Activated CD4-positive, alpha-beta T cell treated with anti-CD3 and anti-CD28 coated beads, Interleukin-2, Interleukin-6, amounts not matched to agents 100 ng/mL and 50 ng/mL, durations not matched to agents 16 hours and 8 hours (primary cell): ENCODE data around the gene CWC15.
A peak's percentile ranks its signal among the peaks of the same experiment; 100 is the strongest.
"Not testable (repeated sequence)": the region's sequence is repeated elsewhere in the genome, so short reads cannot be mapped to it uniquely, and the experiment has no call there.

ENCODE experiments used
- DNase-seq: peaks from one replicate; pipeline ENCODE4 v3.0.0-alpha.2; 2020

The CWC15 gene

GRCh38 chr11:94973099-94973968 lies at the start of gene CWC15, which contains the start of gene KDM4D:
CWC15 (minus strand) TSS chr11:94973556; CDS start chr11:94972185, 1,371 bp downstream.
KDM4D (plus strand) TSS chr11:94973709; CDS start chr11:94997373, 23,664 bp downstream.
- peak; percentile 96 for DNase-seq

- DNase-seq, result not testable (repeated sequence)
These were observed 48.1 kb upstream of the CWC15 start for GRCh38 chr11:95021468-95021867.

- DNase-seq, result no peak
These were observed 42.8 kb upstream of the CWC15 start for GRCh38 chr11:95016139-95016538.

- DNase-seq, result no peak
These were observed 40.9 kb upstream of the CWC15 start for GRCh38 chr11:95014184-95014821.

GRCh38 chr11:95011376-95011775 lies 38.0 kb upstream of the CWC15 start:
- DNase-seq, result no peak

GRCh38 chr11:95005642-95006041 lies 32.3 kb upstream of the CWC15 start:
- no peak for DNase-seq

- no peak for DNase-seq
These were observed 30.4 kb upstream of the CWC15 start for GRCh38 chr11:95003716-95004115.

GRCh38 chr11:94998285-94998684 lies 24.9 kb upstream of the CWC15 start:
- DNase-seq, result no peak

- DNase-seq, result no peak
These were observed 24.1 kb upstream of the CWC15 start for GRCh38 chr11:94997437-94997836.

- no peak for DNase-seq
These were observed 20.1 kb upstream of the CWC15 start for GRCh38 chr11:94993400-94993943.

GRCh38 chr11:94988748-94989147 lies 15.4 kb upstream of the CWC15 start:
- peak; percentile 40 for DNase-seq

GRCh38 chr11:94987378-94987777 lies 14.0 kb upstream of the CWC15 start:
- no peak for DNase-seq

GRCh38 chr11:94975599-94975998 lies 2.2 kb upstream of the CWC15 start:
- no peak for DNase-seq

GRCh38 chr11:94974178-94974577 lies 822 bp upstream of the CWC15 start:
- DNase-seq, result no peak

GRCh38 chr11:94972700-94973098 lies 657 bp downstream of the CWC15 start:
- DNase-seq, result no peak

- DNase-seq, result no peak
These were observed 4.9 kb downstream of the CWC15 start for GRCh38 chr11:94968334-94968958.

- DNase-seq, result no peak
These were observed 8.4 kb downstream of the CWC15 start for GRCh38 chr11:94964934-94965333.

GRCh38 chr11:94961255-94961654 lies 12.1 kb downstream of the CWC15 start:
- DNase-seq, result no peak

- DNase-seq, result no peak
These were observed 12.9 kb downstream of the CWC15 start for GRCh38 chr11:94960488-94960887.

GRCh38 chr11:94959179-94959578 lies 14.2 kb downstream of the CWC15 start:
- DNase-seq, result no peak

- DNase-seq, result no peak
These were observed 15.1 kb downstream of the CWC15 start for GRCh38 chr11:94958121-94958696.

- no peak for DNase-seq
These were observed 16.4 kb downstream of the CWC15 start for GRCh38 chr11:94956963-94957362.

GRCh38 chr11:94954753-94955152 lies 18.6 kb downstream of the CWC15 start:
- DNase-seq, result no peak
